HG03460 (cell line): ENCODE data around the gene ANKRD33B.
"Not testable (repeated sequence)": the region's sequence is repeated elsewhere in the genome, so short reads cannot be mapped to it uniquely, and the experiment has no call there.

Source experiments
- ATAC-seq: cut with Tn5 transposase; IDR thresholded peaks from one replicate; pipeline ENCODE4 v1.9.1; 2021; ENCODE audit not compliant: unreplicated experiment

ANKRD33B gene

DNA sequence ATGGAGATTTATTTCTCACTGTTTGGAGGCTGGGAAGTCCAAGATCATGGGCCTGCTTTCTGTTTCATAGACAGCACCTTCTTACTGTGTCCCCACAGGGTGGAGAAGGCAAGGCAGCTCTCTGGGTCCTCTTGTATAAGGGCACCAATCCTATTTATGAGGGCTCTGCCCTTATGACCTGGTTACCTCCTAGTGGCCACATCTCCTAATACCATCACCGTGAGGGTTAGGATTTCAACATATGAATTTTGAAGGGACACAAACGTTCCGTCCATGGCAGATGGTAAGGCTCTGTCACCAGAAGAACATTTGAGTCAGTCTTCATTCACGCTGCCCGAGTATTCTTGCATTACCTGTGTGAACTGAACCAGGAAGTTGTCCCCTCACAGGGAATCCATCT, 48.4 kb downstream of the ANKRD33B start:
- no peak for ATAC-seq

DNA sequence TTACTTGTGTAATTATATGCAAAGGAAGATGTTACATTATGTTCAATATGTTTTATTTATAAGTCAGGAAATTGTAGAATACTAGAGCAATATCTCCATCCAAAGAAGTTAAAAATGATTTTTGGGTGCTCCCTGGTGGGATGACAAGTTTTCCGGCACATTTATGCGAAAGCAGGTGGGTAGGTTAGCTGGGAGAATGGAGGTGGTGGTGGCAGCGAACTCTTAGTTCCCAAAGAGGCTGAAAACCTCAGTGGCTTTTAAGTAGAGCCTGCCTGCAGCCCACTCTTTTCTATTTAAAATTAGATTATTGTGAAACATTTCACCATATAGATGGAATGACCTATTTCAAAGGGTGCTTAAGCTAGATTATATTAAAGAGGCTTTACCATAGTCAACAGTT, 51.8 kb downstream of the ANKRD33B start:
- no peak for ATAC-seq

DNA sequence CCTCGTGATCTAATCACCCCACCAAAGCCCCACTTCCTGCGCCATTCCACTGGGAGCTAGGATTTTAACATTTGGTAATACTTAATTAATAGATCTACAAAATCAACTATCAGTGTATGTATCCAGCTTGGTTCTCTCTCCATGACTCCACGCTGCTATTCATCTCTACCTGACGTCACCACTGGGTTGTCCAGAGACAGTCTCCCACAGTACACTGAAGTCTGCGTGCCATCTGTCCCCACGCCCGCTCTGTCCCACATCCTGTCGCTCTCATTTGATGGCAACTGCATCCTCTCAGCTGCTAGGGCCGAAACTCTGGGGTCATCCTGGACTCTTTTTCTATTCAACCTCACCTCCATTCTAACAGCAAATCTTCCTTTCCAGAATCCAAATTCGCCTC, 53.2 kb downstream of the ANKRD33B start:
- no peak for ATAC-seq

DNA sequence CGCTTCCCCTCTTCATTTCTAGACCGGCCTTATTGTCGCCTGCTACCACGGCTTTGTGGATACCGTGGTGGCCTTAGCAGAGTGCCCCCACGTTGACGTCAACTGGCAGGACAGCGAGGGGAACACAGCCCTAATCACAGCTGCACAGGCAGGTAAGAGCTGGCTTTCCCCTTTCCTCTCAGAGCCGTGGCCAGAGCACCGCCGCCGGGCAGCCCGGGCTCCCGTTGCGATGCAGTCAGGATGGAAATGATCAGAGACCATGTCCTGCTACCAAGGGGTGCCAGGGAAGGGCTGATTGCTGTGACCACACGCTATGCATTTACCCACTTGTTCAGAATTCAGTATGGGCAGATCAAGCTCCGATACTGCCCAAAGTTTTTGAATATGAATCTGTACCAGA, 54.4 kb downstream of the ANKRD33B start:
- no peak for ATAC-seq

DNA sequence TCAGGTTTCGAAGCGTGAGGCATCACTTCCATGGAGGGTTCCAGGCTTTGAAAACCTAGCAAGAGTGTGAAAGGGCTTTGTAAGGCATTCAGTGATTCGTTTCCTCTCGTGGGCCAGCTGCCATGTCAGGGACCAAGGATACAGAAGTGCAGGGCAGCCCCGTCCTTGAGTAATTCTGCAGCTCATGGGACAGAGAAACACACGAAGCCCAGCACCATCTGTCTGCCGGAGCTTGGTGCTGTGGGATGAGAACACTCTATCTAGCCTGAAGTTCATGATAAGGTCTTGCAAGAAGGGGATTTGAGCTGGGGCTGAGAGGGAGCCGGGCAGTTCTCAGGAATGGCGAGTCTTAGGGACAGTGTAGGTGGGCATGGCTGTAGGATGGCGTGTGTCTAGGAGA, 55.8 kb downstream of the ANKRD33B start:
- ATAC-seq = no peak

DNA sequence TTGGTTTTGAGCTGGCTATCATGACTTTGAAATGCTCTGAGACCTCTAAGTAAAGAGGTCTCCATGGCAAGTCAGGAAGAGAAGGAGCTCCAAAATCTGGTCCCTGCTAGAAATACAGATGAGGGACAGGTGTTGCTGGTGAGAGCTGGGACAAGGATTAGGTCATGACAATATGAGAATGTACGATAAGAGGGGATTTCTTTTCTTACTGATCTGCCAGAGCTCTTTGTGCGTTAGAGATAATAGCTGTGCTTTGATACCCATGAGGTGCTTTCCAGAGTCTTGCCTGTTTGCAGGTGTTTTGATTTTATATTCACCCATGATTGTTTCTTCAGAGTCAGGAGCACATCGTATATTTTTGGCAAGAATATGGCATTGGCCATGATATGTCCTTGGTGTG, 56.5 kb downstream of the ANKRD33B start:
- ATAC-seq = no peak

DNA sequence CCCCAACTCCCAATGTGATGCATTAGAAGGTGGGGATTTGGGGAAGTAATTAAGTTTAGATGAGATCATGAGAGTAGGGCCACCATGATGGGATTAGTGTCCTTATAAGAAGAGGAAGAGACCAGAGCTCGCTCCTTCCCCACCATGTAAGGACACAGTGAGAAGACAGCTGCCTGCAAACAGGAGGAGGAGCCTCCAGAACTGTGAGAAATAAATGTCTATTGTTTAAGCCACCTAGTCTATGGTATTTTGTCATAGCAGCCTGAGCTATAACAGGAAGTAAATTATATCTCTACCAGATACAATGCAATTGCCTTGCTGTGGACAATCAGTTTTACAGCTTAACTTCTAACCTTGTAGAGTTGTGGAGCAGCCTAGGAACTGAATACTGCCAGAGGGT, 58.0 kb downstream of the ANKRD33B start:
- no peak for ATAC-seq

DNA sequence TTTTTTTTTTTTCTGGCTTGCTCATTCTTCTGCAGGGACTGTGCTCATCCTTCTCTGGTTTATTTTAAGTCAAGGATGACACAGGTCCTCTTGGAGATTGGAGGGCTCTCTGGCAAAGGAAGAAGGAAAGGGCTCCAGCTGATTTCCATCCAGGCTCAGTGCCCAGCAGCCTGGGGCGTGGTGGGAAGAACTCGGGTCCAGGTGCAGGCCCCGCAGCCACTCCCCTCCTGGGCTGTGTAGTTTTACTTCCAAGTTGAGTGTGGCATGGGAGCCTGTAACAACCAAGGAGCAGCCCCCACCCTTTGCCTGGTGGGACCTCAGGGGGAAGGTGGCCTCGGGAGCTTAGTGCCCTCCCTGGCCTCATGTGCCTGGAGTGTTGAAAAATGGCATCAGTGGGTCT, 58.9 kb downstream of the ANKRD33B start:
- ATAC-seq = no peak

DNA sequence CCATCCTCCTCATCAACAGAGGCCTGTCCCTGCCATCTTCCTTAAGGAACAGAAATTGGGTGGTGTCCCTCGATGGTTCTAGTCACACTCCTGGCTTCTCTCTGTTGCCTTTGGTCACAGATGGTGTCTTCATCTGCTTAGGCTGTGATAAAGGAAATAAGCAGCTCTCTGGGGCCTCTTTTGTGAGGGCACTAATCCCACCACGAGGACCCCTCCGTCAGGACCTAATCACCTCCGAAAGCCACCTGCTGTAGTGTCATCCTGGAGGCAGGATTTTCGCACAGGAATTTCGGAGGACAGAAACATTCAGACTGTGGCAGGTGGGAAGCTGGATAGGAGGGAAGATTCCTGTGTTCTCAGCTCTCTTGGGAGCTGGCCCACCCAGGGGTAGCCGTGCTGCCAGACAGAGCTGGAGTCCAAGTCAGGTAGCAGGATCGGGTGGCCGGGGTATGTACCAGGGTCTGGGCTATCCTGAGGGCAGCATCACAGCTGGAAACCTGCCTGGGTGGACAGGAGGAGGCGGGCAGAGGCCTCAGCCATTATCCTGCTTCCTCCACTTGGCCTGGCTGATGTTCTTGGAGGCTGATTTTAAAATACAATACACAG, 59.5 kb downstream of the ANKRD33B start:
- no peak for ATAC-seq

DNA sequence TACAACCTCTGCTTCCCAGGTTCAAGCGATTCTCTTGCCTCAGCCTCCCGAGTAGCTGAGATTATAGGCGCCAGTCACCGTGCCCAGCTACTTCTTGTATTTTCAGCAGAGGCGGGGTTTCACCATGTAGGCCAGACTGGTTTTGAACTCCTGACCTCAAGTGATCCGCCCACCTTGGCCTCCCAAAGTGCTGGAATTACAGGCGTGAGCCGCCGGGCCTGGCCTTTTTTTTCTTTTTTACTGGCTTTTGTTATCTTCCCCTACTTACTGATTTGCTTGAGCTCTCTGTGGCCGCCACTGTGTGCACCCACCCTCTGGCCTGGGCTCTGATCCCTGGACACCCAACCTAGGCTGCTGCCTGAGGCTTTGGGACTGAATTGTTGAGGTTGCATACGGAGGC, 60.3 kb downstream of the ANKRD33B start:
- no peak for ATAC-seq

DNA sequence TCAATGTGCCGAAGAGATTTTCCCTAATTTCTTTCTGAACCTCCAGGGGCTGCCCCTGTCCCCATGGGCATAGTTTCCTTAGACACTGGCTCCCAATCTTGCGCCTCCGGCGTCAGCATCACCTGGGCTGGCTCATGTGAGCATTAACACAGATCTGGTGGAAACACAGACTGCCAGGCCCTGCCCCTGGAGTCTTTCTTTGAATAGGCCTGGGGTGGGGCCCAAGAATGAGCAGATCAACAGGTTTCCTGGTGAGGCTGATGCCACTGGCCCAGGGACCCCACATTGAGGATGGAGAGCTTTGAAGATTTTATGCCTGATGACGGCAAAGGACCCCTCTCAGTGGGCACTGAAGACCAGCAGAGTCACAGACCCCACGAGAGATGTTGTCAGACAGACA, 60.8 kb downstream of the ANKRD33B start:
- ATAC-seq = no peak

DNA sequence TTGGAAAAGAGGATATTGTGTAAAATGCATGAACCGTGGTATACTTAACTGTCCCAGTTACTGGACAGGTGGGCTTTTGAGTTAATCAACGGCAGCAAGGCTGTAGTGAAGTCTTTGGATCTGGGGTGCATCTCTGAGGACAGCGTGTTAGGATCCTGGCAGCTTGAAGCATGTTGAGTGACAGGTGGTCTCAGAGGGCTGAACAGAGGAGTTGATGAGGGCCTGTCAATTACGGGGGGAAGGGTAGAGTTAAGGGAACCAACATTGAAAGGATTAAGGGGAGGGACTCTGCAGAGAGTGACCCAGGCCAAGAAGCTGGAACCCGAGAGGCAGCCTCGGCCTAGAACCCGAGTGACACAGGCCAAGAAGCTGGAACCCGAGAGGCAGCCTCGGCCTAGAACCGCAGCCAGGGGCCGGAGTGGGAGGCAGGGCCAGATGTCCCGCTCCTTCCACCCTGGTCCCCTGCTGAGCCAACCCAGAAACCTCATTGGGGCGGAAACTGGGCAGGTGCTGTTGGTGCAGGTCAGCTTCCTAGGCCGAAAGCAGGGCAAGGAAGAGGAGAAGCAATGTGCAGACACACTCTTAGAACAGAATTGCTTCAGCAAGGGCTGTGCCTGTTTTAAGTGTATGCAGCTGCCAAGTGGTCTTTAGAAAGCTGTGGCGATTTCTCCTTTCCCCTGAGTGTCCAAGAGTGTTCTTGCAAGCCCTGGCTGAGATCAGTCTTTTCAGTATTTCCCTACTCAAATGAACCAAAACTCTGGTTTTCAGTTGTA, 62.0 kb downstream of the ANKRD33B start:
- ATAC-seq = no peak

DNA sequence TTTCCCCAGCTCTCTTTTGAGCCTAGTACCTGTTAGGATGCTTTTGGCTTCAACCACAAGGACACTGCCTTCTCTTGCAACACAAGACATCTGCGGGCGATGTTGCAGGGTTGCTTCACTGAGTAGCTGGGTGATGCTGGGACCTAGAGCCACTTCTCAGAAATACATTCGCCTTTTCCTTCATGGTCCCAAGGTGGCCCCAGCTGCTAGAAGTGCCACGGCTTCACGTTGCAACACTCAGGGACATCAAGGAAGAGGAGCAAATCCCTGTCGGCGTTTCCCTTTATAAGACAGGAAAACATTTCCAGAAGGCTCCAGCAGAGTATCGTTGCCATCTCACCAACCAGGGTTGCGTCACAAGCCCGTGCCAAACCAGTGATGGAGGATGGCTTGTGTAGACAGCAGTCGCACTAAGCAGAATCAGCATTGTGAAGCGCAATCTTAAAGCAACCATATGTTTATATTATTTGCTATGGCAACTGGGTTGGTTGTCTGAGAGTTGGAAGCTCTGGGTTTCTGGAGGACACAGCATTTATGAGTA, 62.7 kb downstream of the ANKRD33B start:
- ATAC-seq = no peak

DNA sequence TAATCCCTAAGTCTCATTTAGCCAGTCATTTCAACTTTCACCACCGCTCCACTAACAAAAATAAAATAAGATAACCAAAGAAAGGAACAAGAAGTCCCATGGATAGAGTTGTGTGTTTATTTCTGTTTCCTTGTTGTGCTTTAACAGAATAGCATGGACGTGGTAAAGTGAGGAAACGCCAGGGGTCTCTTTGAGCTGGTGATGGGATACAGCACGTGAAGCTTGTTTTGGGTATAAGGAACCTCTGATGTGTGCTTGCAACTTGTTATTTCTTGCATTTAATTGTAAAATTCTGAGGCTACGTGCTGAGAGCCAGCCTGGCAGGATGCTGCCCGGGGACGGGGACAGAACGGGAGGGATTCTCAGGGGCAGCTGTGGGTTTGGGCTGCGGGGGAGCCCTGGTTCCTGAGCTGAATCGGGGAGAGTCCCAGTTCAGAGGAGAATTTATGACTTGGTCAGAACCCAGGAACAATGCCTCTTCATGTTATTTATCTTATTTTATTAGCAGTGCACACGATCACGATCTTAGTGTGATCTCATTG, 63.4 kb downstream of the ANKRD33B start:
- ATAC-seq = peak; percentile 18

DNA sequence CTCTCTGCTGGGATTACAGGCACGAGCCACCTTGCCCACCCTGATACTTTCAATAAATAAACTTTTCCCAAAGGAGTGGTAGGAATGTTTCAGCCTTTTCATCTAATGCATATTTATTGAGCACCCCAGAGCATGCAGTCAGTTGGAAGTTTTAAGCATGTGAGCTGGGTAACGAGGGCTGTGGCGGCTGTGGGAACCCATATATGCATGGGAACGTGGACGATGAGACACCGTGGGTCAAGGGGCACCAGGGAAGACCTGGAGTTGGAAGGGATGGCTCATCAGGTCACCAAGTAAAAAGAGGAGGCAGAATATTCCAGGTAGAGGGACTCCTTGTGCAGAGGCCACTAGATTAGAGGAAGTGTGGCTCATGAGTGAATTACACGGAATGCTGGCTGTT, 64.7 kb downstream of the ANKRD33B start:
- ATAC-seq = no peak

DNA sequence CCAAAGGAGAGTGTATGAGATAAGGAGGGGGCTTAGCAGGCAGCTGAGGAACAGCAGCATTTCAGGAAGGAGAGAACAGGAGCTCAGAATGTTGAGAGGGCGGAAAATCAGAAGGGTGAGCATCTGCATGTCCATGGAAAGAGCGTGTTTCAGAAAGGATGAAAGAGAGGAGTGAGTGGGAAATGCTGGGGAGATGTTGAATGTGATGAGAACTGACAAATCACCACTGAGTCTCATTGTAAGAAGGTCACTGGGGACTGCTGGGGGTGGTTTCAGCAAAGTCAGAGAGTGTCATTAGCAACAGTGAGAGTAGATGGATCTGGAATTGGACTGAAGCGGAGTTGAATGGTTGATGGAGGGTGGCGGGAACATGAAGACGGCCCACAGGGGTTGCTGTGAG, 65.8 kb downstream of the ANKRD33B start:
- no peak for ATAC-seq

DNA sequence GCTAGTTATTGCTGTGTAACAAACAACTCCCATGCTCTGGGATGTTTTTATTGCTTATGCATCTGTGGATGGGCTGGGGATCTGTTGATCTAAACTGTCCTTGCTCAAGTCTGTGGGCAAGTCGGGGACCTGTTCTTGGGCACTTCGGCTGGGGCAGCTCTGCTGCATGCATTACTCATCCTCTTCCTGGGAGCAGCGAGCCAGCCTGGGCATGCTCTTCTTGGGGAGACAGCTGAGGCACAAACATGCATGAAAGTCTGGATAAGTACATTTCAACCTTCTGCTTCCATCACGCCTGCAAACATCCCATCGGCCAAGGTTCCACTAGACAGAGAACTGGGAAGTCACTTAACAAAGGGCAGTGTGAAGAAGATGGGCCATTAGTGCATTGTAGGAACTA, 66.3 kb downstream of the ANKRD33B start:
- no peak for ATAC-seq

DNA sequence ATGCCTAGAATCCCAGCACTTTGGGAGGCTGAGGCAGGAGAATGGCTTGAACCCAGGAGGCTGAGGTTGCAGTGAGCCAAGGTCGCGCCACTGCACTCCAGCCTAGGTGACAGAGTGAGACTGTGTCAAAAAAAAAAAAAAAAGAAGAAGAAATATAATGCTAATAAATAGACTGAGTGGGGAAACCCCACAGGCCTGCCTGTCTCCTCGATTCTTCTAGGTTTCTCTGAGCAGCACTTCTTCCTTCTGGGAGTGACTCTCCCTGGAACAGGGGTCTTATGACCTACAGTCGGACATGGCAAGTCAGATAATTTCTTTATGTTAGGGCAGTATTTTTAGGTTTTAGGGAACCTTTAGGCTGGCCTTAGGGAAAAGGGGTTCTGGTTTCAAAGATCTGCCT, 66.9 kb downstream of the ANKRD33B start:
- not testable (repeated sequence) for ATAC-seq

DNA sequence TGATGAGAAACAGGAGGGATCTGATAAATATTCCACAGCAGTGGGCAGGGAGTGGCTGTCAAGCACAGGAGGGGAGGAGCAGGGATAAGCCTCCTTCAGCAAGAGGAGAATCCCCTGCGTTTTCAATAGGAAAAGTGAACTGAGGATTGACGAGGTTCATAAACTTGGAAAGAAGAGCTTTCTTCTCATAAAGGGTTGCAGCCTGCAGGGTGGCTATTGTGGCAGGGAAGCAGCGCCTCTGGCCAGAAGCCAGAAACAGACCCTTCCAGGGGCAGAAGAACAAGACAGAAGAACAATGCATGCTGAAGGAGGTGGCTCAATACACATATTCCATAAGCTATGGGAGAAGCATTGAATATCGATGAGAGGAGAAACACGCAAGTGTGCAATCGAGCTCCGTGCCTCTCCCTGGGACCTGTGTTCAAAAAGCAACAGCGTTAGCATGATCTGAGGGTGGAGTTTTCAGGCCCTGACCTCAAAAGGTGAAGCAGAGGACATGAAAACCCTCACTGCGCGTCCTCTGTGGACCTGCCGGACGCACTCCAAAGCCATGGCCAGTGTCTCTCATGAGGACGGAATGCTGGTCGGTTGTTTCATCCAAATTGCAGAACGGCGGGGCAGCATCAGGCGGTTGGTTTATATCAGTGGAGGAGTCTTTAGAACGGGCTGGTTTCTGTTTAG, 67.6 kb downstream of the ANKRD33B start:
- no peak for ATAC-seq

DNA sequence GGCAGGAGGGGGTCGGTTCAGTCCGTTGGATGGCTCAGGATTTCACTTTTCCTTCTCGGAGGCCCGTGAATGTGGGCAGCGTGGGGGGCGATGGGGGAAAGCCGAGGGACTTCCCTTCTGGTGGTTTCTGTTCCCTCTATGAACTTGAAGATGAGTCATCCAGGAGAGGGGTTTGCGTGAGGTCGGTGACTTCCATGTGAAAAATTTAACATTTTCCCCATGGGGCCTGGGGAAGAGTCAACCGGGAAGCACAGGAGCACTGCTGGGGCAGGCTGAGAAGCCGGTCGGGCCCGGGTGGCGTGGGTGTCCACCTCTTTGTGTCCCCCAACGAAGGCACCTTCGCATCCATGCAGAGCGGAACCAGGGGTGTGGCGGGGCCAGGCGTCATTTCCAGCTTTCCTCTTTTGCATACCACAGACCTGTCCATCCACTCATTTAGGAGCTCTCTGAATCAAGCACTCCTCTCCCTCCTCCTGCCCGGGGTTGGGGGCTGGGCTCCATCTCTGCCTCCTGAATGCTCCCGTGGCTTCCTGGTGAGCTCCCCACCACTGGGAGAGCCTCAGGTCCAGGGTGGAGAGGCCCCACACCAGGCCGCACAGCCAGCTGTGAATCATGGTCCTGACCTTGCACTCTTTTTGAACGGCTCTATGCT, 68.4 kb downstream of the ANKRD33B start:
- peak; percentile 38 for ATAC-seq
